Fibroblast of skin of back (primary cell): ENCODE results near the gene RASL10A. TPM values are rescaled to one million over a fixed set of nuclear protein-coding genes. Genes with fewer than 3 reads are reported as not detected.
"Not testable (repeated sequence)": the region's sequence is repeated elsewhere in the genome, so short reads cannot be mapped to it uniquely, and the experiment has no call there.

ENCODE experiments used
- DNase-seq: peaks from one replicate; pipeline ENCODE4 v3.0.0-alpha.2; 2013
- polyA plus RNA-seq, 2 experiments: library from polyadenylated mRNA; unstranded; fragments of 120-200 nt; gene quantifications; one replicate each; pipeline ENCODE4 v1.2.1, GENCODE V29; 2013; ENCODE audit not compliant: insufficient read length in 2 of 2

The RASL10A gene
- not detected for polyA plus RNA-seq (2013, experiment 1 of 2; ENCODE audit: insufficient read length)
- polyA plus RNA-seq (2013, experiment 2 of 2; ENCODE audit: insufficient read length): not detected

- no peak for DNase-seq
These were observed at the start of gene RASL10A for GRCh38 chr22:29315286-29316140. RASL10A (minus strand) TSS chr22:29315697; CDS start chr22:29315246, 451 bp downstream.

- peak; percentile 62 for DNase-seq
These were observed 44.0 kb upstream of the RASL10A start for GRCh38 chr22:29359469-29359868.

- not testable (repeated sequence) for DNase-seq
These were observed 41.8 kb upstream of the RASL10A start for GRCh38 chr22:29357193-29357890.

- DNase-seq: no peak
These were observed 38.4 kb upstream of the RASL10A start for GRCh38 chr22:29353860-29354259.

- no peak for DNase-seq
These were observed 37.8 kb upstream of the RASL10A start for GRCh38 chr22:29353286-29353685.

- DNase-seq: no peak
These were observed 37.3 kb upstream of the RASL10A start for GRCh38 chr22:29352778-29353177.

GRCh38 chr22:29351891-29352290 lies 36.4 kb upstream of the RASL10A start:
- DNase-seq: no peak

- DNase-seq: no peak
These were observed 35.5 kb upstream of the RASL10A start for GRCh38 chr22:29351042-29351441.

GRCh38 chr22:29348956-29349355 lies 33.5 kb upstream of the RASL10A start:
- no peak for DNase-seq

- no peak for DNase-seq
These were observed 32.5 kb upstream of the RASL10A start for GRCh38 chr22:29348041-29348440.

GRCh38 chr22:29346659-29347058 lies 31.2 kb upstream of the RASL10A start:
- no peak for DNase-seq

- DNase-seq: no peak
These were observed 30.4 kb upstream of the RASL10A start for GRCh38 chr22:29345932-29346331.

- not testable (repeated sequence) for DNase-seq
These were observed 29.4 kb upstream of the RASL10A start for GRCh38 chr22:29344889-29345288.

- DNase-seq: peak; percentile 89
These were observed 28.6 kb upstream of the RASL10A start for GRCh38 chr22:29344137-29344536.

GRCh38 chr22:29343313-29343805 lies 27.9 kb upstream of the RASL10A start:
- DNase-seq: peak; percentile 17

GRCh38 chr22:29342577-29343312 lies 27.2 kb upstream of the RASL10A start:
- no peak for DNase-seq

GRCh38 chr22:29342177-29342576 lies 26.7 kb upstream of the RASL10A start:
- DNase-seq: no peak

GRCh38 chr22:29341849-29342127 lies 26.3 kb upstream of the RASL10A start:
- DNase-seq: no peak

- no peak for DNase-seq
These were observed 25.8 kb upstream of the RASL10A start for GRCh38 chr22:29341056-29341848.

GRCh38 chr22:29340566-29340965 lies 25.1 kb upstream of the RASL10A start:
- no peak for DNase-seq

- DNase-seq: no peak
These were observed 24.1 kb upstream of the RASL10A start for GRCh38 chr22:29339381-29340235.
